ENCODE measurements around the gene PSMC3.
A peak's percentile ranks its signal among the peaks of the same experiment; 100 is the strongest.

PSMC3 gene

GRCh38 chr11:47394050-47394321 is 32.3 kb downstream of the PSMC3 start:
- DNase-seq (ENCODE audit: low spot score): no peak

- peak; percentile 40 for DNase-seq (ENCODE audit: low spot score)
Measured at GRCh38 chr11:47393163-47394049, 32.8 kb downstream of the PSMC3 start.

- DNase-seq (ENCODE audit: low spot score): no peak
Measured at GRCh38 chr11:47392546-47393162, 33.6 kb downstream of the PSMC3 start.

- DNase-seq (ENCODE audit: low spot score): no peak
Measured at GRCh38 chr11:47391711-47392432, 34.4 kb downstream of the PSMC3 start.

- no peak for DNase-seq (ENCODE audit: low spot score)
Measured at GRCh38 chr11:47391077-47391583, 35.1 kb downstream of the PSMC3 start.

- no peak for DNase-seq (ENCODE audit: low spot score)
Measured at GRCh38 chr11:47390422-47390760, 35.8 kb downstream of the PSMC3 start.

GRCh38 chr11:47389577-47390421 is 36.4 kb downstream of the PSMC3 start:
- DNase-seq (ENCODE audit: low spot score): no peak

- DNase-seq (ENCODE audit: low spot score): no peak
Measured at GRCh38 chr11:47388697-47389576, 37.3 kb downstream of the PSMC3 start.

GRCh38 chr11:47387944-47388696 is 38.1 kb downstream of the PSMC3 start:
- DNase-seq (ENCODE audit: low spot score): no peak

- DNase-seq (ENCODE audit: low spot score): no peak
Measured at GRCh38 chr11:47384498-47384897, 41.7 kb downstream of the PSMC3 start.

- no peak for DNase-seq (ENCODE audit: low spot score)
Measured at GRCh38 chr11:47383071-47383470, 43.2 kb downstream of the PSMC3 start.

- DNase-seq (ENCODE audit: low spot score): no peak
Measured at GRCh38 chr11:47380078-47380477, 46.2 kb downstream of the PSMC3 start.

GRCh38 chr11:47379317-47379716 is 46.9 kb downstream of the PSMC3 start:
- no peak for DNase-seq (ENCODE audit: low spot score)

- DNase-seq (ENCODE audit: low spot score): no peak
Measured at GRCh38 chr11:47378836-47379170, 47.4 kb downstream of the PSMC3 start.

GRCh38 chr11:47378010-47378835 is 48.0 kb downstream of the PSMC3 start, which contains the start of gene SPI1:
TSS of gene SPI1 (minus strand) at chr11:47378547. CDS start at chr11:47378353, 194 bp downstream.
- DNase-seq (ENCODE audit: low spot score): no peak

GRCh38 chr11:47377571-47378009 is 48.6 kb downstream of the PSMC3 start:
- DNase-seq (ENCODE audit: low spot score): no peak

- no peak for DNase-seq (ENCODE audit: low spot score)
Measured at GRCh38 chr11:47376525-47377371, 49.5 kb downstream of the PSMC3 start.

GRCh38 chr11:47376107-47376524 is 50.1 kb downstream of the PSMC3 start:
- no peak for DNase-seq (ENCODE audit: low spot score)
